ENCODE measurements around the gene USH1C.

The USH1C gene

GRCh38 chr11:17568944-17569343, 24.7 kb upstream of the USH1C start:
- DNase-seq: peak; percentile 16

DNA sequence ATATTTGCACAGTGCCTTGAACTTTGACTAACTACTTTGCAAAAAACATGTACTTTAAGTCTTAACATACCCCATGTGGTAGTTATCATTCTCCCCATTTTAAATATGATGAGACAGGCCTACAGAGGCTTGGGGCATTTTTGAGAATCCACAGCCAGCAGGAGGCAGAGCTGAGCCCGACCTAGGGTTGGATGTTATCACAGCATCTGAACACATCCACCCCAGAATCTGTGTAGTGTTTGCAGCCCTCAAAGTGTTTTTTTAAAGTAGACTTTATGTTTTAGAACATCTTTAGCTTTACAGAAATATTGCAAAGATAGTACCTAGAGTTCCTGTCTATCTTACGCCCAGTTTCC, 20.4 kb upstream of the USH1C start:
- no peak for DNase-seq

- no peak for DNase-seq
Observed at GRCh38 chr11:17563961-17564686, 19.9 kb upstream of the USH1C start.

DNA sequence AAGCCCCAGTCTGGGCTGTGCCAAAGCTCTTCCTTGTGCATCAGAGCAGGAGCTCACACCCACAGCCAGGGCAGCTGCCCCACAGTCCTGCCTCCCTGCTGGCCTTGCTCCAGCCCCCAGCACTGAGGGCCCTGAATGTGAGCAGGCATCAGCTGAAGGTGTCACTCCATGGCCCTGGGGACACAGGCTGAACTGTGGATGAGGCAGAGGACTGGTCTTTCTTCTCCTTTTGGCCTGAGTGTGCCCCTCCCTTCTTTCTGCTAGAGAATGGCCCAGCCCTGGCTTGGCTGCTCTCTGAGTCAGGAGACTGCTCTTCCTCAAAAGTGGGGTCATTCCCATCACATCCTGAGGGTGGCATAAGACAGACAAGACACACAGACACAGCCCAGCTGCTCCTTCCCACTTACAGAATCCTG, 19.0 kb upstream of the USH1C start:
- peak; percentile 36 for DNase-seq

GRCh38 chr11:17561526-17561925, 17.3 kb upstream of the USH1C start:
- peak; percentile 27 for DNase-seq

- DNase-seq: peak; percentile 36
Observed at GRCh38 chr11:17561111-17561415, 16.8 kb upstream of the USH1C start.

GRCh38 chr11:17560281-17561110, 16.3 kb upstream of the USH1C start:
- DNase-seq: no peak

- no peak for DNase-seq
Observed at GRCh38 chr11:17559341-17560087, 15.3 kb upstream of the USH1C start.

GRCh38 chr11:17558916-17559315, 14.7 kb upstream of the USH1C start:
- DNase-seq: peak; percentile 32

DNA sequence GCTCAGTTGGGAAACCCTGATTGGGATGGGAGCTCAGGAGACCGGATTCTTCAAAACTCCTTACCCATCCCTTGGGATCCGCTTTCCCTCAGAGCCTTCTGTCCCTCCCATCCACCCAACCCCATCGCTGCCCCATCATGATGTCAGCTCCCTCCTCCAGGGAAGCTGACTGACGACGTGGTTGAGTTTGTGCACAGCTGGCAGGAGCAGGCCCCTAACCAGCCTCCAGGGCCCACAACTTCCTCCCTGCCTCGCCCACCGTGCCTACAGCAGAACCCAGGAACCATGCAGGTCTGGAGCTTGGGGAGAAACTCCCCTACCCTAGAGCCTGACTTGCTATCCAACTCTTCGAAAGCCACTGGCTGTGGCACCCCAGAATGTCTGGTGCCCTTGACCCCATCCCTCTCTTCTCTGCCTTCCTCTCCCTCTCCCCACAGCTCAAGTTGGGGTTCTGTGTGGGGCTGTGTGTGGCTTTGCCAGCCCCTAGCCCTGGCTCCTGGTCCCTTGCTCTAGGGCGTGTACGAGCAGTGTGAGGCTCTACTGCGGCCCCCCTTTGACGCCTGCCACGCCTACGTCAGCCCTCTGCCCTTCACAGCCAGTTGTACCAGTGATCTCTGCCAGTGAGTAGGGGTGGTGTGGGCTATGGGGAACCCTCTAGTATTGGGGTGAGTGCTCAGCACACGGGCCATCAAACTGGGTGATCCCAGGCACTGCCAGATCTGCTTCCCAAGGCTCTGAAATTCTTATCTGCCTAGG, 14.0 kb upstream of the USH1C start:
- DNase-seq: peak; percentile 36

GRCh38 chr11:17556999-17557398, 12.8 kb upstream of the USH1C start:
- no peak for DNase-seq

- no peak for DNase-seq
Observed at GRCh38 chr11:17554487-17554886, 10.3 kb upstream of the USH1C start.

GRCh38 chr11:17553249-17553546, 9.0 kb upstream of the USH1C start:
- DNase-seq: no peak

- no peak for DNase-seq
Observed at GRCh38 chr11:17552392-17553248, 8.4 kb upstream of the USH1C start.

DNA sequence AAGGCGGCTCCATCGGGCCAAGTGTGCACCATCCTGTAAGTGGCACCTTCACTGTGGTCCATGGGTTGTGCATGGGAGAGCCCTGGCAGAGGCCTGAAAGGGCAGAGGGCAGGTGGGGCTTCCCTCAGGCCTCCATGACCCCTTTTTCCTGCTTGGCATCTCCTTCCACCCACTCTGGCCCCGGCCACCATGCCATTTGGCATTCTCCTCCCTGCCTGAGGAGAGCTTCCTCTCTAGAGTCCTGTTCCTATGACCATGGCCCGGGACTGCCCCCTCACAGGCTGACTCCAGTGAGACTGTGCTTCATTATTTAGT, 7.8 kb upstream of the USH1C start:
- no peak for DNase-seq

DNA sequence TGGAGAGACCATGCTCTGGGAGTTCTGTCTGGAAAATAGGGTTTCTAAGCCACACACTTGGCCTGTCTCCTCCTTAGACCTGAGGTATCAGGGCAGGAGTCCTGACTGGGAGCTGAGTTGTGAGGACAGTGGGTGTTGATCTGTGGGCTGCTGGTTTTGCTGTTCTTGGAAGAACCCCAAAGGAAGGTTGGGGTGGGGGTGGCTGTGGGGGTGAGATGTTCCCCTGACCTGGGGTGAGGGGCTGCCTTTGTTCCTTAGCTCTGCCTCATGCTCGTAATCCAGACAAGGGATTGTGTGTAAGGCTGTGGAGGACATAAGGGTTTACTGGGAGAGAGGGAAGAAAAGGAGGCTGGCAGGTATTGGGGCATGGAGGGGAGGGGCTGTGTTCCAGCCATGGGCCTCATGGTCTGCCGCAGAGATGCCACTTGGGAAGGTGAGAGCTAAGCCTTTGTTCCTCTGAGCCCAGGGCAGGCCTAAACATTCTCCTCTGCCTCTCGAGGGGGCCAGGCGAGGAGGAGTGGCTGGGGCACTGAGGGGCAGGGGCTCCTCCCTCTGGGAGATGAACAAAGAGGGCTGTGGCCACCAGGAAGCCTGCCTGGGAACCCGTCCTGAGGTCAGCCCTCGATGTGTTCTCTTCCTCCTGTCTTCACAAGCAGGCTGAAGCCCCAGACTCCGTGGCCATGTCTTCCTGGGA, 7.3 kb upstream of the USH1C start:
- no peak for DNase-seq

DNA sequence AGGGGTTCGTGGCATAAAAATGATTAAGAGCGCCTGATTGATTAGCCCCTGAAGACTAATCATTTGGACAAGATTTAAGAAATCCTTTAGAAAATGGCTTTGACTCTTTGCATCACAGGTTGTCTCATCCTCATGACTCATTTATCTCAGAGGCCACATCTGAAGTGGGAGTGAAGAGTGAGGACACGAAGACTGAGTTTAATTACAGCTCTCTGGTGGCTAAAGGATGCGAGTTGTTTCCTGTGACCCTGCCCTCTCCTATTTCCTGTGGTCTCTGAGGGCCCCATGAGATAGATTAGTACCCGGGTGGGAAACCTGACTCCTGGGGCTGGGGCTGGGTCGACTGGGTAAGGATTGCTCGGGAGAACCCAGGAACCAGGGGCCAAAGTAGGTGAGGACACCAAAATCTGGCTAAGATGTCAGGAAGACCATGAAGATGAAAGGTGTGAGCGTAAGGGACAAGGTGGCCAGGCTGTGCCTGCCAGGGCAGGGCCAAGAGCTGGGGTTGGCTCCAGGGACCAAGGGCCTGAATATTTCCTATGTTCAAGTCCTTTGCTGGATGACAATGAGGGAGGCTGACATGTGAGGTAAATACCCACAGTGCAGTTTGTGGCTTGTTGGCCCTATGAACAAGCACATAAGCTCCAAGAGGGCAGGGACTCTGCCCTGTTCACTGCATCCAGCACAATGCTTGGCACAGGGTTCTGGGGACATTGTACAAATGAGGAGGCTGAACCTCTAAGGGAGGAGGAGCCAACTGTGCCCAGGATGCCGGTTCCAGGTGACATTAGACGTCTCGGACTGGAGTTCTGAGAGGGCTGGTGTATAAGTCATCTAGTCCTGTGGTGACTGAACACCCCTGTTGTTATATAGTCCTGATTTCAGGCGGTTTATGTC, 6.5 kb upstream of the USH1C start:
- no peak for DNase-seq

- no peak for DNase-seq
Observed at GRCh38 chr11:17548444-17548843, 4.2 kb upstream of the USH1C start.

- no peak for DNase-seq
Observed at GRCh38 chr11:17547932-17548331, 3.7 kb upstream of the USH1C start.

DNA sequence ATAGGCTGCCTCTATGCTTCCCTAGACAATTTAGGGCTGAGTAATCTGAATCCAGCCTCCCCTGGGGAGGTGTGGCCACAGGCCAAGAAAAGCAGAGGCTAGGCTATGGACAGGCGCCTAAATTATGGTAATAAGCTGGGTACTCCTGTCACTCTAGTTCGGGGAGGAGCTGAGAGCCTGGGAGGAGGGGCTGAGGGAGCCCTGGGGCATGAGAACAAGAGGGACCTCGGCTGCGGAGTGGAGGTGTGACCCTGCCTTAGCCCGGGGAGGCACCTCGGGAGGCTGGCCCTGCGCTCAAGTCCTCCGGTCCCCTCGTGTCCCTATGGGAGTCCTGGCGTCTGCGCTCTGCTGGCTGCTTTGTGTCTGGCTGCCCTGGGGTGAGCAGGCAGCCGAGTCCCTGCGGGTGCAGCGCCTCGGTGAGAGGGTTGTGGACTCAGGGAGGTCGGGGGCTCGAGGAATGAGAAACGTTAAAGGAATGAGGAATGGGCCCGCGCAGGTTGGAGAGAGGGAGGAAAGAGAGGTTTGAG, 2.9 kb upstream of the USH1C start, which contains the start of gene OTOG:
OTOG (plus strand) TSS at position 209 of the 527 bp plus-strand sequence; CDS start at position 323, 114 bp downstream.
- DNase-seq: no peak
